ENCODE measurements around the gene ZSCAN29. TPM values are rescaled to one million over a fixed set of nuclear protein-coding genes. Genes with fewer than 3 reads are reported as not detected.

Gene ZSCAN29
- total RNA-seq, 1 donor from 2014 or later = 7.8 TPM

DNA sequence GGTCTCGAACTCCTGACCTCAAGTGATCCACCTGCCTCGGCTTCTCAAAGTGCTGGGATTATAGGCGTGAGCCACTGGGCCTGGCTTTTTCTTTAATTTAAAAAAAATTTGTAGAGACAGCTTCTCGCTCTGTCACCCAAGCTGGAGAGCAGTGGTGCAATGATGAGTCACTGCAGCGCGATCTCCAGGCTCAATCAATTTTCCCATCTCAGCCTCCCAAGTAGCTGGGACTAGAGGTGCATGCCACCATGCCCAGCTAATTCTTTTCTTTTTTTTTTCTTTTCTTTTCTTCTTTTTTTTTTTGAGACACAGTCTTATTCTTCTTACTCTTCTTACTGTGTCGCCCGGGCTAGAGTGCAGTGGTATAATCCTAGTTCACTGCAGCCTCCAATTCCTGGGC lies 19.9 kb upstream of the ZSCAN29 start:
- no peak for DNase-seq (ENCODE audit: low spot score in 2 of 2)
- H3K27ac ChIP-seq = no peak overlapping the region
- H3K36me3 ChIP-seq = peaks cover 35 to 47% of the 10 kb centered on the region in 2 donors
- TF ChIP-seq, protein P1, sequence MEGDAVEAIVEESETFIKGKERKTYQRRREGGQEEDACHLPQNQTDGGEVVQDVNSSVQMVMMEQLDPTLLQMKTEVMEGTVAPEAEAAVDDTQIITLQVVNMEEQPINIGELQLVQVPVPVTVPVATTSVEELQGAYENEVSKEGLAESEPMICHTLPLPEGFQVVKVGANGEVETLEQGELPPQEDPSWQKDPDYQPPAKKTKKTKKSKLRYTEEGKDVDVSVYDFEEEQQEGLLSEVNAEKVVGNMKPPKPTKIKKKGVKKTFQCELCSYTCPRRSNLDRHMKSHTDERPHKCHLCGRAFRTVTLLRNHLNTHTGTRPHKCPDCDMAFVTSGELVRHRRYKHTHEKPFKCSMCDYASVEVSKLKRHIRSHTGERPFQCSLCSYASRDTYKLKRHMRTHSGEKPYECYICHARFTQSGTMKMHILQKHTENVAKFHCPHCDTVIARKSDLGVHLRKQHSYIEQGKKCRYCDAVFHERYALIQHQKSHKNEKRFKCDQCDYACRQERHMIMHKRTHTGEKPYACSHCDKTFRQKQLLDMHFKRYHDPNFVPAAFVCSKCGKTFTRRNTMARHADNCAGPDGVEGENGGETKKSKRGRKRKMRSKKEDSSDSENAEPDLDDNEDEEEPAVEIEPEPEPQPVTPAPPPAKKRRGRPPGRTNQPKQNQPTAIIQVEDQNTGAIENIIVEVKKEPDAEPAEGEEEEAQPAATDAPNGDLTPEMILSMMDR (IDR thresholded peaks at IDR 0.05) = no peak
- intact Hi-C loops (cut with DNase I) = no loop called here
- no peaks in the 10 kb centered on the region for H3K27me3 ChIP-seq
- H3K4me1 ChIP-seq = no peaks in the 10 kb centered on the region
- no peak overlapping the region for H3K4me3 ChIP-seq
- no peaks in the 10 kb centered on the region for H3K9me3 ChIP-seq

- no peak overlapping the region for H3K27ac ChIP-seq
- H3K9me3 ChIP-seq = no peaks in the 10 kb centered on the region
- intact Hi-C loops (cut with DNase I) = no loop called here
- TF ChIP-seq, protein P1 (IDR thresholded peaks at IDR 0.05) = no peak
- no peak for DNase-seq (ENCODE audit: low spot score in 2 of 2)
- H3K27me3 ChIP-seq = no peaks in the 10 kb centered on the region
- peaks cover 38 to 68% of the 10 kb centered on the region in 2 donors for H3K36me3 ChIP-seq
- no peaks in the 10 kb centered on the region for H3K4me1 ChIP-seq
- H3K4me3 ChIP-seq = no peak overlapping the region
These were observed 12.2 kb upstream of the ZSCAN29 start for GRCh38 chr15:43383070-43383469.

DNA sequence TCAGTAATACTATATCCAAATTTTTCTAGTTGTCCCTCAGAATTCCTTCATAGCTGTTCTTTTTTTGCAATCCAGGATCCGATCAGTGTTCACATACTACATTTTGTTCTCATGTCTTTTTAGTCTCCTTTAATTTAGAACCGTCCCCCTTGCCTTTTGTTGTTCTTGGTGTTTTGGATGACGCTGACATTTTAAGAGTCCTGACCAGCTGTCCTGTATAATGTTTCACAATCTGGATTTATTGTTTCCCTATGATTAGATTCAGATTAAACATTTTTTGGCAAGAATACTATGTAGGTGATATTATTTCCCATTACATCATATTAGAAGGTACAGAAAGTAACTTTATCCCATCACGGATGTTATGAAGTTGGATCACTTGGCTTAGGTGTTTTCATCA lies 11.5 kb upstream of the ZSCAN29 start:
- H3K4me3 ChIP-seq = no peak overlapping the region
- no peaks in the 10 kb centered on the region for H3K4me1 ChIP-seq
- H3K9me3 ChIP-seq = no peaks in the 10 kb centered on the region
- TF ChIP-seq, protein P1 (IDR thresholded peaks at IDR 0.05) = no peak
- intact Hi-C loops (cut with DNase I) = no loop called here
- no peak for DNase-seq (ENCODE audit: low spot score in 2 of 2)
- no peaks in the 10 kb centered on the region for H3K27me3 ChIP-seq
- H3K27ac ChIP-seq = no peak overlapping the region
- peaks cover 30 to 61% of the 10 kb centered on the region in 2 donors for H3K36me3 ChIP-seq

DNA sequence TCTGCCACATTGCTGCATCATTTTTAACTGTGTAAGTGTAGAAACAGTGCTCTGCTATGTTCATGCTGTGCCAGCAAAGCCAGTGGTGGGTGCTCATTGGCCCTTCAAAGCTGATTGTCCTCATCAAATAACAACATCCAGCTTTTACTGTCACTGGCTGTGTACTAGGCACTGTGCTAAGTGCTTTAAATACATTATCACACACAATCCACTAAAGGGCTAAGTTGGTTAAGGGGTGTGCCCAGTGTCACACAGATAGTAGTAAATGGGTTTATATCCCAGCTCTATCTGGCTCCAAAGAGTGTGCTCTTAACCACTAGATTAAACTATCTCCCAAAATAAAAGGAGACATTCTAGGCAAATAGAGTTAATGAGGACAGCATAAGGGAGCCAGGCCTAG lies 7.8 kb upstream of the ZSCAN29 start:
- peaks cover 6 to 34% of the 10 kb centered on the region in 2 donors for H3K36me3 ChIP-seq
- H3K9me3 ChIP-seq = no peaks in the 10 kb centered on the region
- no peak overlapping the region for H3K4me3 ChIP-seq
- no peaks in the 10 kb centered on the region for H3K4me1 ChIP-seq
- TF ChIP-seq, protein P1 (IDR thresholded peaks at IDR 0.05) = no peak
- no peak for DNase-seq (ENCODE audit: low spot score in 2 of 2)
- H3K27ac ChIP-seq = no peak overlapping the region
- intact Hi-C loops (cut with DNase I) = no loop called here
- H3K27me3 ChIP-seq = no peaks in the 10 kb centered on the region

GRCh38 chr15:43376017-43376705 lies 5.3 kb upstream of the ZSCAN29 start:
- Histone ChIP-seq H3K9me3 (no peaks in the 10 kb centered on the region), H3K36me3 (peaks cover 6 to 17% of the 10 kb centered on the region in 2 donors), H3K4me1 (peaks cover 0 to 3% of the 10 kb centered on the region in 2 donors), H3K27ac (no peak overlapping the region), H3K4me3 (no peak overlapping the region), H3K27me3 (no peaks in the 10 kb centered on the region)
- no peak for DNase-seq (ENCODE audit: low spot score in 2 of 2)
- intact Hi-C loops (cut with DNase I) = no loop called here
- TF ChIP-seq, protein P1 (IDR thresholded peaks at IDR 0.05) = peak in 2 of 3 experiments; percentile 50 to 55
